Smooth muscle cell of trachea (primary cell): ENCODE results near the gene POC5. TPM values are rescaled to one million over a fixed set of nuclear protein-coding genes. Genes with fewer than 3 reads are reported as not detected.

Experiments
- total RNA-seq: library from RNA; depleted of rRNA; stranded (reverse); fragments of >200 nt; gene quantifications from 2 replicates; pipeline ENCODE4 v1.2.1, GENCODE V29; 2014

The POC5 gene
- 7.3 and 19.6 TPM in 2 replicates for total RNA-seq

DNA sequence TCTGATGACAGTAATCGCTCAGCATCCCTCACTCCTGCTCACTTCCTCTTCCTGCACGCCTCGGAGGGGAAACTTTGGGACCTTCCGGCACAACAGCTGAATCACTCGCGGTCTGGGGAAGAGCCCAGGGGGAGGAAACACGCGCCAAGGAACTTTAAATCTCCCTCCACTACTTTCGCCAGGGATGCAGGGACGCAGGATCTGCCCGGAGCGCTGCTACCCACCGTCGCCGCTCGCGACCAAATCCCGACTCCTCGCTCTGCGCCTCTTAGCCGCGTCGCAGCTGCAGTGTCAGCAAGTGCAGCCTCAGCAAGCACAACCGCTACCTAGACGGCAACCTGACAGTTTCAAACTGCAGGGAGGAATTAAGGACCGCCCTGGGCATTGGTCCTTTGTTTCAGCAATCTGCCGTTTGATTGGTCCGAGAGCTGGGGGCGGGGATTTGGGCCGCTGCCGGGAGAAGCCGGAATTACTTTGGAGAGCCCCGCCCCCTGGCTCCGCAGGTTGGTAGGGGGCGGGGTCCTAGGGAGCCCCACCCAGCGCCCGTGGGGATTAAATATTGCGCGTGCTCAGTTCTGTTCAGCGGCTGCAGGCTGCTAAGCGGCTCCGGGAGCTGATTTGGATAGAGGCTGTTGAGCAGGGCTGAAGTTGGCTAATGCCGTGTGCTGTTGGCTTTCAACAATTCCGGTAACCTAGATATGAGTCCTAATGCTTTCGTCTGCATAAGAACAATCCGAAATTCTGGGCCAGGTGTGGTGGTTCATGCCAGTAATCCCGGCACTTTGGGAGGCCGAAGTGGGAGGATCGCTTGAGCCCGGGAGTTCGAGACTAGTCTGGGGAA lies at the start of gene POC5:
POC5 (minus strand) TSS at position 356 of the 841 bp plus-strand sequence. CDS start 4,500 bp downstream, outside the sequence.

Other genes starting within 250 kb of the POC5 start
- 31.4 and 43.3 TPM in 2 replicates for gene CERT1, start 205.8 kb downstream of the POC5 start, total RNA-seq
- gene POLK, start 205.5 kb downstream of the POC5 start, total RNA-seq = 37.7 and 54.7 TPM in 2 replicates
- gene ANKDD1B, start 106.0 kb downstream of the POC5 start, total RNA-seq = 0.29 and 1.3 TPM in 2 replicates